Heart left ventricle (tissue), 16 donors: Measurements from ENCODE around the gene PEF1. TPM values are rescaled to one million over a fixed set of nuclear protein-coding genes. Genes with fewer than 3 reads are reported as not detected.

ENCODE experiments used
- ATAC-seq, 4 donors: fragments of 200-7000 bp; cut with Tn5 transposase; one replicate each; pipeline ENCODE4 v1.9.1; 2020 to 2022; ENCODE audit warnings: moderate library complexity in 4 of 4, mild to moderate bottlenecking in 3 of 4, moderate number of reproducible peaks in 1 of 4
- DNase-seq, 5 donors: peaks; one replicate each; pipeline ENCODE4 v3.0.0-alpha.2; 2020
- H3K27ac ChIP-seq, 12 donors: fragments of 200-600 bp; sonication (generic) in 4 of 12; one replicate each; pipeline versions ENCODE4 v1.5.0 to v1.8.0; 2016 to 2022; ENCODE audit warnings: mild to moderate bottlenecking in 2 of 12
- H3K27me3 ChIP-seq, 9 donors: fragments of 200-600 bp; sonication (generic) in 2 of 9; one replicate each; pipeline versions ENCODE4 v1.5.1 to v1.8.0; 2016 to 2022; ENCODE audit warnings: mild to moderate bottlenecking in 3 of 9
- H3K36me3 ChIP-seq, 9 donors: fragments of 200-600 bp; sonication (generic) in 2 of 9; one replicate each; pipeline versions ENCODE4 v1.5.0 to v1.8.0; 2018 to 2022; ENCODE audit warnings: mild to moderate bottlenecking in 2 of 9
- H3K4me1 ChIP-seq, 12 donors: fragments of 200-600 bp; sonication (generic) in 4 of 12; one replicate each; pipeline versions ENCODE4 v1.5.0 to v1.8.0; 2016 to 2022; ENCODE audit warnings: mild to moderate bottlenecking in 3 of 12
- H3K4me3 ChIP-seq, 12 donors: fragments of 200-600 bp; sonication (generic) in 4 of 12; one replicate each; pipeline versions ENCODE4 v1.5.0 to v1.8.0; 2017 to 2022; ENCODE audit warnings: mild to moderate bottlenecking in 9 of 12, moderate library complexity in 4 of 12
- H3K9me3 ChIP-seq, 12 donors: fragments of 200-600 bp; sonication (generic) in 4 of 12; one replicate each; pipeline versions ENCODE4 v1.5.0 to v1.8.0; 2016 to 2022; ENCODE audit warnings: mild to moderate bottlenecking in 1 of 12
- CTCF ChIP-seq, 12 donors: fragments of 200-600 bp; sonication (generic) in 4 of 12; IDR thresholded peaks; one replicate each; pipeline versions ENCODE4 v1.5.0 to v1.8.0; 2018 to 2022; ENCODE audit warnings: antibody characterized with exemption in 12 of 12, mild to moderate bottlenecking in 5 of 12
- POLR2A ChIP-seq, 2 donors: fragments of 450-650 bp; IDR thresholded peaks; one replicate each; pipeline ENCODE4 v1.6.1; 2017; ENCODE audit warnings: antibody characterized with exemption in 2 of 2, mild to moderate bottlenecking in 2 of 2, moderate library complexity in 2 of 2
- WGBS, 4 donors: extraction: QIAGEN DNeasy Blood & Tissue Kit in 2 of 4; methylation state at CpG; one replicate each; pipeline versions ENCODE4 v1.1.5 to v1.1.7; 2013 to 2018; 5-methylcytosine and 5-hydroxymethylcytosine counted together
- intact Hi-C, 10 donors: fragments of 100-400 bp; cut with DNase I; formaldehyde crosslinking; loops; one replicate each; pipeline versions ENCODE4 v1.11.1 to v1.14.2; 2022
- polyA plus RNA-seq, 2 donors: library from polyadenylated mRNA; stranded (reverse); fragments of 200-250 nt; gene quantifications; one replicate each; pipeline ENCODE4 v1.2.3, GENCODE V29; 2013
- total RNA-seq, 9 donors: library from RNA; depleted of rRNA in 2 of 9; stranded (reverse); fragments of >200 nt in 2 of 9; fragmentation: NEBNext Ultra II Directional in 3 of 9; extraction: Animal tissue kit (Norgen Biotek cat#: 25700) in 3 of 9; gene quantifications; one replicate each; pipeline versions ENCODE4 v1.1.0 to v1.2.4, GENCODE V29; 2016 to 2023
- donor health status: ischemic (EF 13 %, LVEDD 7.1; RV severe dilation, severe dysfunction).
- donor health status: healthy with polysubstance abuse.
- donor health status: DM: no; HTN: yes; CAD: no.
- donor health status: DM: no; HTN: no; CAD: no.
- donor health status: ischemic (EF 25% LVEDD 6.9; RV normal size, moderate dysfunction).
- donor health status: ischemic (EF 25% LVEDD 5.7; RV mildly dilated, moderate dysfunction).
- donor health status: healthy.
- donor health status: DM: yes; HTN: yes; CAD: no.
- donor health status: ischemic (EF 35%, LVEDD 5.7; RV mildly dilated, moderate dysfunction).
- donor health status: nonischemic (EF 11% LVEDD 7.7; RV severe dilation, severe dysfunction).
- donor health status: DM: yes; HTN: yes; CAD: no.
- donor health status: PGD.
- donor health status: ischemic (EF 29% LVEDD 5.4; RV normal size, mild dysfunction).
- donor health status: nonischemic (EF 23%, LVEDD 6.1; RV moderate dilation, normal function).

Gene PEF1
- total and polyA plus RNA-seq, 11 donors, result 32.2 to 106 (median 42.4) TPM

GRCh38 chr1:31666263-31666963, 21.7 kb upstream of the PEF1 start:
- DNase-seq (no peak), ATAC-seq (peak in 1 of 4 donors; percentile 14)
- Histone ChIP-seq H3K9me3 (no peaks in the 10 kb centered on the region), H3K27ac (peak overlapping the region in 2 of 12 donors; percentile 20 to 36), H3K27me3 (peaks cover 0 to 4% (median 0%) of the 10 kb centered on the region in 9 donors), H3K36me3 (peaks cover 0 to 6% (median 0%) of the 10 kb centered on the region in 9 donors), H3K4me1 (peaks cover 0 to 51% (median 34%) of the 10 kb centered on the region in 12 donors), H3K4me3 (no peak overlapping the region)
- WGBS, 4 donors, result 54 to 57% (median 55%) methylated on average over 10 of the region's 10 CpGs
- intact Hi-C loops, result loop anchor here in 7 of 10 donors (1.0 to 10.0 kb wide), 7 partner anchors 36 to 398 kb away; partner anchors contain the start of gene COL16A1 (in 1 of the 7)
- TF ChIP-seq CTCF (IDR thresholded peaks at IDR 0.05) (no peak), POLR2A (IDR thresholded peaks at IDR 0.05) (no peak)

GRCh38 chr1:31665234-31665878, 20.7 kb upstream of the PEF1 start:
- TF ChIP-seq POLR2A (IDR thresholded peaks at IDR 0.05) (no peak), CTCF (IDR thresholded peaks at IDR 0.05) (no peak)
- no peaks in the 10 kb centered on the region for H3K9me3 ChIP-seq
- WGBS, 4 donors, result 81 to 97% (median 87%) methylated on average over 3 to 7 of the region's 7 CpGs
- no peak overlapping the region for H3K4me3 ChIP-seq
- peaks cover 0 to 9% (median 0%) of the 10 kb centered on the region in 9 donors for H3K36me3 ChIP-seq
- peaks cover 0 to 4% (median 0%) of the 10 kb centered on the region in 9 donors for H3K27me3 ChIP-seq
- H3K27ac ChIP-seq, result no peak overlapping the region
- ATAC-seq, result no peak
- H3K4me1 ChIP-seq, result peaks cover 0 to 40% (median 23%) of the 10 kb centered on the region in 12 donors
- peak in 1 of 5 donors; percentile 42 for DNase-seq
- intact Hi-C loops, result loop anchor here in 7 of 10 donors (2.0 to 10.0 kb wide), 11 partner anchors 37 to 399 kb away; partner anchors contain the start of gene COL16A1 (in 1 of the 7)

GRCh38 chr1:31664528-31664927, 19.9 kb upstream of the PEF1 start:
- H3K27ac ChIP-seq, result no peak overlapping the region
- WGBS, 4 donors, result 79 to 86% (median 82%) methylated on average over 9 of the region's 9 CpGs
- no peaks in the 10 kb centered on the region for H3K9me3 ChIP-seq
- H3K4me1 ChIP-seq, result peaks cover 0 to 32% (median 15%) of the 10 kb centered on the region in 12 donors
- H3K36me3 ChIP-seq, result peaks cover 0 to 10% (median 0%) of the 10 kb centered on the region in 9 donors
- ATAC-seq (no peak), DNase-seq (no peak)
- no peaks in the 10 kb centered on the region for H3K27me3 ChIP-seq
- TF ChIP-seq POLR2A (IDR thresholded peaks at IDR 0.05), result no peak
- no peak overlapping the region for H3K4me3 ChIP-seq
- intact Hi-C loops, result loop anchor here (1.0 to 10.0 kb wide), 14 partner anchors 50 to 400 kb away; no protein-coding TSS in a partner anchor

GRCh38 chr1:31663622-31664452, 19.2 kb upstream of the PEF1 start:
- Histone ChIP-seq H3K4me1 (peaks cover 0 to 25% (median 10%) of the 10 kb centered on the region in 12 donors), H3K27me3 (no peaks in the 10 kb centered on the region), H3K9me3 (no peaks in the 10 kb centered on the region), H3K36me3 (peaks cover 0 to 10% (median 0%) of the 10 kb centered on the region in 9 donors), H3K27ac (no peak overlapping the region), H3K4me3 (no peak overlapping the region)
- intact Hi-C loops, result loop anchor here (1.0 to 10.0 kb wide), 14 partner anchors 51 to 401 kb away; no protein-coding TSS in a partner anchor
- ATAC-seq (peak; percentile 23 to 55 (median 42)), DNase-seq (peak; percentile 50 to 76 (median 58))
- WGBS, 4 donors, result 51 to 60% (median 54%) methylated on average over 7 to 9 of the region's 9 CpGs
- TF ChIP-seq CTCF (IDR thresholded peaks at IDR 0.05) (peak; percentile 85 to 96 (median 88)), POLR2A (IDR thresholded peaks at IDR 0.05) (no peak)
